ENCODE data around the gene TRDN.

The TRDN gene

GRCh38 chr6:123636782-123637181 lies at the start of gene TRDN:
TRDN (minus strand) TSS chr6:123636950; CDS start chr6:123636775, 175 bp downstream.
- DNase-seq = no peak

- no peak for DNase-seq
Measured at GRCh38 chr6:123681957-123682462, 45.3 kb upstream of the TRDN start.

- DNase-seq = no peak
Measured at GRCh38 chr6:123677897-123678296, 41.1 kb upstream of the TRDN start.

- no peak for DNase-seq
Measured at GRCh38 chr6:123676793-123677192, 40.0 kb upstream of the TRDN start.

GRCh38 chr6:123668965-123669591 lies 32.3 kb upstream of the TRDN start:
- no peak for DNase-seq

- no peak for DNase-seq
Measured at GRCh38 chr6:123668063-123668462, 31.3 kb upstream of the TRDN start.

- no peak for DNase-seq
Measured at GRCh38 chr6:123663436-123663835, 26.7 kb upstream of the TRDN start.

- no peak for DNase-seq
Measured at GRCh38 chr6:123662757-123663156, 26.0 kb upstream of the TRDN start.

- no peak for DNase-seq
Measured at GRCh38 chr6:123661105-123661891, 24.5 kb upstream of the TRDN start.

GRCh38 chr6:123659960-123660748 lies 23.4 kb upstream of the TRDN start:
- no peak for DNase-seq

- DNase-seq = no peak
Measured at GRCh38 chr6:123658848-123659247, 22.1 kb upstream of the TRDN start.

GRCh38 chr6:123655521-123656306 lies 19.0 kb upstream of the TRDN start:
- DNase-seq = no peak

GRCh38 chr6:123648723-123649122 lies 12.0 kb upstream of the TRDN start:
- DNase-seq = no peak

GRCh38 chr6:123648020-123648580 lies 11.3 kb upstream of the TRDN start:
- no peak for DNase-seq

- no peak for DNase-seq
Measured at GRCh38 chr6:123641497-123641896, 4.7 kb upstream of the TRDN start.

GRCh38 chr6:123640567-123641187 lies 3.9 kb upstream of the TRDN start:
- no peak for DNase-seq

GRCh38 chr6:123638865-123639264 lies 2.1 kb upstream of the TRDN start:
- no peak for DNase-seq

- DNase-seq = no peak
Measured at GRCh38 chr6:123636282-123636681, 468 bp downstream of the TRDN start.

- no peak for DNase-seq
Measured at GRCh38 chr6:123635567-123635966, 1.2 kb downstream of the TRDN start.

GRCh38 chr6:123635144-123635543 lies 1.6 kb downstream of the TRDN start:
- DNase-seq = no peak

GRCh38 chr6:123632641-123633040 lies 4.1 kb downstream of the TRDN start:
- no peak for DNase-seq

Data from activated CD8-positive, alpha-beta memory T cell treated with anti-CD3 and anti-CD28 coated beads, Interleukin-2, amount 50 U/mL, for 4 hours (primary cell).